Nephron progenitor cell (in vitro differentiated cells): ENCODE measurements around the gene PDZD8.

Source experiments
- DNase-seq: peaks from one replicate; pipeline ENCODE4 v3.0.0; 2021
- H3K27ac Mint-ChIP-seq: 2 replicates; pipeline ENCODE4 v1.8.0; 2021; ENCODE audit warnings: mild to moderate bottlenecking, moderate library complexity, mixed read lengths
- H3K27me3 Mint-ChIP-seq: 2 replicates; pipeline ENCODE4 v1.8.0; 2021; ENCODE audit warnings: mild to moderate bottlenecking, low read depth, mixed read lengths; ENCODE audit not compliant: poor library complexity
- H3K36me3 Mint-ChIP-seq: 2 replicates; pipeline ENCODE4 v1.8.0; 2021; ENCODE audit warnings: low read depth, mixed read lengths
- H3K4me1 Mint-ChIP-seq: 2 replicates; pipeline ENCODE4 v1.8.0; 2021; ENCODE audit warnings: mixed read lengths
- H3K4me3 Mint-ChIP-seq: 2 replicates; pipeline ENCODE4 v1.8.0; 2021; ENCODE audit warnings: mild to moderate bottlenecking, moderate library complexity, mixed read lengths
- H3K9me3 Mint-ChIP-seq: 2 replicates; pipeline ENCODE4 v1.8.0; 2021; ENCODE audit warnings: mild to moderate bottlenecking, moderate library complexity, mixed read lengths
- TF ChIP-seq, protein P1 (sequence below): fragments of 200-600 bp; sonication (generic); IDR thresholded peaks from 2 replicates; pipeline ENCODE4 v1.5.0; 2021; ENCODE audit warnings: antibody characterized with exemption

Gene PDZD8

DNA sequence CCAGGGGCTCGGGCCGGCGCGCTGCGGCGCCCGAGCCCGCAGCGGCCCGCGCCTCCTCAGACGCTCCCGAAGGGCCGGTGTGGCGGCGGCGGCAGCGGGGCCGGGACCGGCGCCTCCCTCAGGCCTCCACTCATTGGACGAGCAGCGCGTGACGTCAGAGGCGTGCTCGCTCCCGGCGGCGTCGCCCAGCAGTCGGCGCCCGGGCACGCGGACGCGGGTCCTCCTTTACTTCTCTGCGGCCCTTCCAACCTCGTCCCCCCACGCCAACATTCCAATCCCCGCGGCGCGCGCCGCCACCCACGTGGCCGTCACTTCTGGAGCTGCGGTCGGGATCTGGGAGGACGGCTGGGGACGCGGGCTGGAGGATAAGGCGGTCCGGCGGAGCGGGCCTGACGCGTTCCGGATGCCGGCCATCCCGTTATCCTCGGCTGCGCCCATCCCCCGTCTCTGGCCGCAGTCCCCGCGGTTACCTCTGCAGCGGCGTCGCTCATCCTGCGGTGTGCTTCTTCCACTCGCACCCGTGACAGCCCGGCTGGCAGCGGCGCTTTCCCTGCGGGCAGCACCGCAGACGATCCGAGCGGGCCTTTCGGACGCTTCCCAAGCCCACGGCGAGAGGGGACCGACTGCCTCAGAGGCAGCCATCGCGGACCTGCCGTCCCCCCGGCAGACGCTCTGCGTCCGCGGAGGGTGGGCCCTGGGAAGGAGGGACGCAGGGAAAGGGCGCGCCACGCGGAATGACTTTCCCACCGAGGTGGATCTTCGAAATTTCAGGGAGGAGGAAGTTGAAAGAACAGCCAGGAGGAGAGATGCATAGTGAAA is at the start of gene PDZD8:
PDZD8 (minus strand) TSS at position 81 of the 819 bp plus-strand sequence. CDS start 213 bp downstream, outside the sequence.
- Mint-ChIP-seq H3K4me1 (peaks cover 29% of the 10 kb centered on the region), H3K4me3 (peak within 1 kb of the TSS; percentile 92), H3K9me3 (no peaks in the 10 kb centered on the region), H3K27ac (peak within 1 kb of the TSS; percentile 42), H3K27me3 (peaks cover 39% of the 10 kb centered on the region), H3K36me3 (peaks cover 7% of the 10 kb centered on the region)
- DNase-seq = peak; percentile 96
- TF ChIP-seq, protein P1, sequence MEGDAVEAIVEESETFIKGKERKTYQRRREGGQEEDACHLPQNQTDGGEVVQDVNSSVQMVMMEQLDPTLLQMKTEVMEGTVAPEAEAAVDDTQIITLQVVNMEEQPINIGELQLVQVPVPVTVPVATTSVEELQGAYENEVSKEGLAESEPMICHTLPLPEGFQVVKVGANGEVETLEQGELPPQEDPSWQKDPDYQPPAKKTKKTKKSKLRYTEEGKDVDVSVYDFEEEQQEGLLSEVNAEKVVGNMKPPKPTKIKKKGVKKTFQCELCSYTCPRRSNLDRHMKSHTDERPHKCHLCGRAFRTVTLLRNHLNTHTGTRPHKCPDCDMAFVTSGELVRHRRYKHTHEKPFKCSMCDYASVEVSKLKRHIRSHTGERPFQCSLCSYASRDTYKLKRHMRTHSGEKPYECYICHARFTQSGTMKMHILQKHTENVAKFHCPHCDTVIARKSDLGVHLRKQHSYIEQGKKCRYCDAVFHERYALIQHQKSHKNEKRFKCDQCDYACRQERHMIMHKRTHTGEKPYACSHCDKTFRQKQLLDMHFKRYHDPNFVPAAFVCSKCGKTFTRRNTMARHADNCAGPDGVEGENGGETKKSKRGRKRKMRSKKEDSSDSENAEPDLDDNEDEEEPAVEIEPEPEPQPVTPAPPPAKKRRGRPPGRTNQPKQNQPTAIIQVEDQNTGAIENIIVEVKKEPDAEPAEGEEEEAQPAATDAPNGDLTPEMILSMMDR = no peak

DNA sequence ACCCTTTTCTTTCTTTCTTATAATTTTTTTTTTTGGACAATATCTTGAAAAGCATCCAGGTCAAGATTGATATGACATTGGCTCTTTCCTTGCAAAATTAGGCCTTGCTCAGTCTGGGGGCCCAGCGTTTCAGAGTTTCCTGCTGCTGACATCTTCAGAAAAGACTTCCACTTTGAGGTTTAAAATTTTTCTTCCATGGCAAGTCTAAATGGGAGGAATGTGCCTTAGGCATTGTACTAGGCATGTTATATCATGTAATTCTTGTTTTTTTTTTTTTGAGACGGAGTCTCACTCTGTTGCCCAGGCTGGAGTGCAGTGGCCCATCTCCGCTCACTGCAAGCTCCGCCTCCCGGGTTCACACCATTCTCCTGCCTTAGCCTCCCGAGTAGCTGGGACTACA is 48.9 kb upstream of the PDZD8 start:
- Mint-ChIP-seq H3K27me3 (peaks cover 13% of the 10 kb centered on the region), H3K27ac (no peak overlapping the region), H3K4me1 (peaks cover 38% of the 10 kb centered on the region), H3K36me3 (no peaks in the 10 kb centered on the region), H3K9me3 (peaks cover 10% of the 10 kb centered on the region), H3K4me3 (no peak overlapping the region)
- DNase-seq = no peak
- TF ChIP-seq, protein P1 = no peak

DNA sequence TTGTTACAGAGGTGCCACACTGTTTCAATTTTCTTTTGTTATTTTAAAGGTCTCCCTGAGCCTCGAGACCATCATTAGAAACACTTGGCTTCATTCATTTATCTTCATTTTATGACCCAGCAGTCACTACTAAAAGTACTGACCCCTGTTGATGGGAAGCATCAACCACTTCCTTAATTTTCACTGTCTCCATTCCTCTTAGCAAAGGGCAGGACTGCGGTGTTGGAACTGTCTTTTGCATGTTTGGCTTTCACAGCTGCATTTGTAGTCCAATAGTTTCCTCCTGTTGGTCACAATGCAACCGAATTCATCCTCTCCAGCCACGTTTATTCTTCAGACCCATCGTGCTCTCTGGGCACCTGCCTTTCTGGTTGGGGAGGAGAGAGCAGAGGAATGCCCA is 46.7 kb upstream of the PDZD8 start:
- Mint-ChIP-seq H3K36me3 (no peaks in the 10 kb centered on the region), H3K4me1 (peaks cover 30% of the 10 kb centered on the region), H3K9me3 (peaks cover 10% of the 10 kb centered on the region), H3K27ac (peak overlapping the region; percentile 40), H3K4me3 (no peak overlapping the region), H3K27me3 (peaks cover 13% of the 10 kb centered on the region)
- TF ChIP-seq, protein P1 = no peak
- DNase-seq = no peak

GRCh38 chr10:117420768-117421167 is 45.5 kb upstream of the PDZD8 start:
- DNase-seq = no peak
- H3K27ac Mint-ChIP-seq = no peak overlapping the region
- TF ChIP-seq, protein P1 = no peak

GRCh38 chr10:117419921-117420320 is 44.7 kb upstream of the PDZD8 start:
- Mint-ChIP-seq H3K36me3 (no peaks in the 10 kb centered on the region), H3K4me1 (peaks cover 21% of the 10 kb centered on the region), H3K27ac (no peak overlapping the region)

More at GRCh38 chr10:117420768-117421167, 45.5 kb upstream of the PDZD8 start:
- Mint-ChIP-seq H3K9me3 (peaks cover 10% of the 10 kb centered on the region), H3K36me3 (no peaks in the 10 kb centered on the region), H3K4me3 (no peak overlapping the region), H3K27me3 (peaks cover 13% of the 10 kb centered on the region), H3K4me1 (peaks cover 24% of the 10 kb centered on the region)

More at GRCh38 chr10:117419921-117420320, 44.7 kb upstream of the PDZD8 start:
- TF ChIP-seq, protein P1 = no peak
- Mint-ChIP-seq H3K4me3 (no peak overlapping the region), H3K27me3 (peaks cover 11% of the 10 kb centered on the region), H3K9me3 (peaks cover 10% of the 10 kb centered on the region)
- no peak for DNase-seq
